HG02885 (cell line): Measurements from ENCODE around the gene SIX5.

ENCODE experiments used
- ATAC-seq: cut with Tn5 transposase; IDR thresholded peaks from one replicate; pipeline ENCODE4 v1.9.1; 2021; ENCODE audit warnings: mild to moderate bottlenecking; ENCODE audit not compliant: unreplicated experiment, poor library complexity

SIX5 gene

DNA sequence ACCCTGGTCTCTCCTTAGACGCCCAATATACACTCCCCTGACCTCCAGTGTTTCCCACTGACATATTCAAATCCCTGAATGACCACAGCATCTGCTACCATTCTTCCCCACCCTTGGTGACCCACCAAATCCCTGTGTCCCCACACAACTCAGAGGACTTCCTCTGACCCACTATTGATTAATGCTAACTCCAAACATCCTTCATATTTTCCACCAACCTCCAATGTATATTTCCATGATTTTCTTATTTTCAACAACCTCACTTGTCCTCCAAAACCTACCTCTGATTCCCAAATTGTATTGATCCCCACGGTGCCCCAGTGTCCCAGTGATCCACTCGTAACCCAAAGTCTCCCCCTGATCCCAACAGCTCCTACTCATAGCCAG is 24.1 kb upstream of the SIX5 start:
- ATAC-seq = no peak

DNA sequence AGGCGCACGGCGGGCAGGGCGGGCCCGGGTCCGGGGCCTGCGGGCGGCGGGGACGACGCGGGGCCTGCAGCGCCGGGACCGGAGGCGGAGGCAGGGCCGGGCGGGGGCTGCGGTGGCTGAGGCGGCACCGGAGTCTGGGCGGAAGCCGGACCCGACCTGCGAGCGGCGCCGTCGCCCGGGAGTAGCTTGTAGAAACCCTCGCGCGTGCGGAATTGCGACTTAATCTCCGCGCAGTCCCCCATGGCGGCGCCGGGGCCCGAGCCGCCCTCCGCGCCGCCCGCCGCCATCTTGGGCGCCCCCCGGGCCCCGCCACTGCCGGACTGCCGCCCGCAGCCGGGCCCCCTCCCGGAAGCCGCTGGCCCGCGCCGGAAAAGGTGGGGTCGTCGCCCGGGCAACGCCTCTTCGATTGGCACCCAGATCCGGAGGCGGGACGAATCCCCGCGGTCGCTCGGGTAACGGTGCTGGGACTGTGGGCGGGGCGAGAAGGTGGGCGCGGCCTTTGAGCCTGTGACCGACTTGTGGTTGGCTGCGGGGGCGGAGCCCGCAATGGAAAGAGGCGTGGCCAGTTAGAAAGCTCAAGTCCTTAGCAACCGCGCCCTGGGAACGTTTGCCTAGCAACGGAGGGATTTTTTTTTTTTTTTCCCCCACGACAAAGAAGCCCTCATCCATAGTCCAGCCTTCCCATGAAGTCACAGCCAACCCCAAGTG is 23.6 kb upstream of the SIX5 start, which contains the start of gene DMWD:
Gene DMWD (minus strand): TSS at position 376 of the 708 bp plus-strand sequence. CDS start 89 bp downstream, at position 287.
- peak; percentile 92 for ATAC-seq

DNA sequence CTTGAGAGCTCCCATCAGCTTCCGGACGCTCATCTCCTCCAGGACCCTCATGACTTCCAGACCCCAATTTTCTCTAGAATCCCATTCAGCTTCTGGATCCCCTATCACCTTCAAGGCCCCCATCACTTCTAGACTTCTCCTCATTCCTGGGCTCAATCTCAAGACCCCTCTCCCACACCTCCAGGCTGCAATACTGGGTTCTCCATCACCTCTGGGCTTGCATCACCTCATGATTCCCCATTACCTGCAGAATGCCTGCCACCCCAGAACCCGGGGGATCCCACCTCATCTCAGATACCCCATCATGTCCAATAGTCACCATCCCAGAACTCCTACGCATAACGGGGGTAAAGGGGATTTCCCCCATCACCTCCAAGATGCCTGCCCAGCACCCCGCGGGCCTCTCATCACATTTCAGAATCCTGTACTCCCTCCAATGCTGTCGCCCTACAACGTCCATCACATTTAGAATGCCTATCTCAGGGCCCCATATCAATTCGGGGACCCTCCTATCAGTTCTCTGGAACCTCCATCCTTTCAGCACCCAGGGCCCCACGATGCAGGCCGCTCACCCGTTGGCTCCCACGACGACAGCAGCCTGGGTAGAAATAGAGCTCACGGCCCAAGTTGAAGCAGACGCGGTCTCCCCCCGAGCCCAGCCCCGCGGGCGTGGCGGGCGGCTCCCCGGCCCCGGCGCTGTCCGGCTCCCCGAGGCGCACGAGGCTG is 22.9 kb upstream of the SIX5 start:
- ATAC-seq = no peak

DNA sequence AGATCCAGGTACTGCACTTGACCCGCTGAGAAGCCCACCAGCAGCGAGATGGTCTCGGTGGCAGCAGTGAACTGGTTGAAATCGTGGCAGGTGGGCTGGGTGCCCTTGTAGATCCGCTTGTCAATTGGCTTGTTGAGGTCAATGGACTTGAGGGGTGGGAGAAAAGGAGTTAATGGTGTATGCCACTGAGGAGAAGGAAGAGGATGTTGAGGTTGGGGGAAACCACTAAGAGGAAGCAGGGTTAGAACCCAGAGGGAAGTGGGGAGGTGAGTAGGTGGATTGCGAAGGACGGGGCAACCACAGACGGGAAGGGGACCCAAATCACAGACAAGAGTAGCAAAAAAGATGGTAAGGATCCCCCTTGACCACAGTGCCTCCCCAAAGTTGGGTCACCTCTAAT is 21.9 kb upstream of the SIX5 start:
- ATAC-seq = no peak

DNA sequence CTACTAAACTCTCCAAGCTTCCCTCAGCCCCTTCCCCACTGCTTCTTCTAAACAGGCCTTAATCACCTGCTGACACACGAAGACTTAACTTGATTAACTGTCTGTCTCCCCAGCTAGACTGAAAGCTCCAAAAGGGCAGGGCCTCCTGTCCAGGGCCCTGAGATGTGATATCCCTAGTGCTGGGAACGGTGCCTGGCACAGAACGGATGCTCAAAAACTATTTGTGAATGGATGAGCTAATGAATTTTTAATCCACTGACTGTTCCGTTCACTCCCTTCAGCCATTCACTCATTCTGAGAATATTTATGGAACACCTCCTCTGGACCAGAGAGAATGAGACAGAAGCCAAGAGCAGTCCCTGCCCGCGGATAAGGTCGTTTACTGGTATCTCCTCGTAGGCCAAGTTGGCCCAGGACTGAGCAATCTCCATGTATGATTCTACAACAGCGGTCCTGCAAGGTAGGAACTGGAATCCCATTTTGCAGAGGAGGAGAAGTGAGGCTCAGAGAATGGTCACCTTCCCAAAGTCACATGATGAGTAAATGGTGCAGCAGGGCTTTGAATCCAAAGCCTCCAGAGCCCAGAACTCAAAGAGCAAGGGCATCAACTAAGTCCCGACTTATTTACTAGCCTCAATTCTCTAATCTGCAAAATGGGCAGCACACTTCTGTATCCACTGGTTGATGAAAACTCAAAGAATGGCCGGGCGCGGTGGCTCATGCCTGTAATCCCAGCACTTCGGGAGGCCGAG is 20.2 kb upstream of the SIX5 start:
- no peak for ATAC-seq

DNA sequence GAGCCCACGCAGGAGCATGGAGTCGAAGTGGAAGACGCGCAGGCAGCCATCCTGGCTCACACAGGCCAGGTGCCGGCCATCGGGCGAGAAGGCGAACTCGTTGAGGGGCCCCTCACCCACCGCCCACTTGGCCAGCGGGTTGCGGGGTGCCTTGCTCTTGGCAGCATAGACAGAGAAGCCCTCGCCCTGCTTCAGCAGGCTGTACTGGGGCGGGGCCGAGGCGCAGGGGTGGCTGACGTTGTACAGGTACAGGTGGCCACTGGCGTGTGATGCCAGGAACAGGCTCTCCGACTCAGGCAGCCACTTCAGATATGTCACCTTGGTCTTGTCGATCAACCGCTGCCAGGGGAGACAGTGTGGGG is 17.5 kb upstream of the SIX5 start:
- ATAC-seq = no peak

DNA sequence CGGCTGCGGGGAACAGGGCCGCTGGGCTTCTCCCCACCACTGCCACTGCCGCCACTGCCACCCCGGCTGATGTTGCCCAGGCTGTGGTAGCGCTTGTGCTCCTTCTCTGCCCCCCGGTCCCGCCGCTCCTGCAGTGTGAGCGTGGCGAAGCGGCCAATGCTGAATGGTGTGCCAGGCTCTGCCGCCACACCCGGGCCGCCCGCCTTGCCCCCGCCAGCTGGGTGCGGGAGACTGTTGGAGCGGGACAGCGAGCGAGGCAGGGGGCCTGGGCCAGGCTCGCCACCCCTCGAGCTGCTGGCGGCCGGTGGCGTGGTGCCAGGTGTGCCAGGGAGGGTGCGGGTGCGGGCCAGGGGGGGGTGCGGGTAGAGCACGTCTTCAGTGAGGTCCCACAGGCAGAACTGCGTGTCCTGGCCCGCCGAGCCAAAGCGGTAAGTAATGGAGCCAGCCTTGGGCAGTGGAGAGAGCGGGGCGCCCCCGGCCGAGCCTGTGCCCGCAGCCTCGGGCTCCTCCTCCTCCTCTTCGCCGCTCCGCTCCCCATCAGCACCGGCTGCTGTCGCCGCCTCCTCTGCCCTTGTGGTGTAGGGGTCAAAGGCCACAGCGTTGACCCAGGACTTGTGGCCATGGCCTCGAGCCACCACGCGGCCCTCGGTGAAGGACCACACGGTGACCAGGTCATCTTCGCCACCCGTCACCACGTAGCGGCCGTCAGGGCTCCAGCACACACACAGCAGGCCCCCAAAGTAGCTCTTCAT is 16.9 kb upstream of the SIX5 start:
- no peak for ATAC-seq

DNA sequence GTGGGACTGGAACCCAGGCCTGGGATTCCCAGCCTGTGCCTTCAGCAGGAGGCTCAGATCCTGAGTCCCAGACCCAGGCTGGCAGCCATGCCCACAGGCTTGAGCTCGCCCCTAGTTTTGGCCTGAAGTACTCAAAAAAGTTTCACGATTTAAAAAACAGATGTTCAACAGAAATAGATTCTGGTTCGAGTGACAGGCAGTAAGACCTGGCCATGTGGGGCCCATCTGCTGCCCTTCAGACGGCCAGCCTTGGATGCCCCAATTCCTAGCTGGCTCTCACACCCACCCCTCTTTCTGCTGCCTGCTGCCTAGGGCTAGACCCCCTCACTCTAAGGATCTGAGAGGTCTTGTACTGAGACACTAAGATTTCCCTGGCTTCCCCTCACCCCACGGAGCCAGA is 16.0 kb upstream of the SIX5 start:
- ATAC-seq = no peak

DNA sequence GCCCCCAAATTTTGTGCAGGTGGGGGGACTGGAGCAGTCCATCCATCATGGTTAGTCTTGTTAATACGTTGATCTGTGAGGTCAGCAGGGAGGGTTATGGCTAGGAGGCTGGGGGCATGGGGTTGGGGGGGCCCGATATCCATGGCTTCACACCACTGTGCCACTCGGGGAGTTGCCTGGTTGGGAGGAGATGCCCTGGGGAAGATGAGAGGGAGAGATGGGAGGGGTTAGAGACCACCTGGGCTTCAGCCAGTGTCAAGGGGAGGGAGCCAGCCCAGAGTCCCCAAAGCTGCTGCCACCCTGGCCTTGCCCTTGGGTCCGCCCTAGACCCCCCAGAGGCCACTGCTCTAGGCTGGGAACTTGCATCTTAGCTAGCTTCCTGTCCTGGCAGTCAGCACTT is 15.0 kb upstream of the SIX5 start:
- ATAC-seq = no peak

DNA sequence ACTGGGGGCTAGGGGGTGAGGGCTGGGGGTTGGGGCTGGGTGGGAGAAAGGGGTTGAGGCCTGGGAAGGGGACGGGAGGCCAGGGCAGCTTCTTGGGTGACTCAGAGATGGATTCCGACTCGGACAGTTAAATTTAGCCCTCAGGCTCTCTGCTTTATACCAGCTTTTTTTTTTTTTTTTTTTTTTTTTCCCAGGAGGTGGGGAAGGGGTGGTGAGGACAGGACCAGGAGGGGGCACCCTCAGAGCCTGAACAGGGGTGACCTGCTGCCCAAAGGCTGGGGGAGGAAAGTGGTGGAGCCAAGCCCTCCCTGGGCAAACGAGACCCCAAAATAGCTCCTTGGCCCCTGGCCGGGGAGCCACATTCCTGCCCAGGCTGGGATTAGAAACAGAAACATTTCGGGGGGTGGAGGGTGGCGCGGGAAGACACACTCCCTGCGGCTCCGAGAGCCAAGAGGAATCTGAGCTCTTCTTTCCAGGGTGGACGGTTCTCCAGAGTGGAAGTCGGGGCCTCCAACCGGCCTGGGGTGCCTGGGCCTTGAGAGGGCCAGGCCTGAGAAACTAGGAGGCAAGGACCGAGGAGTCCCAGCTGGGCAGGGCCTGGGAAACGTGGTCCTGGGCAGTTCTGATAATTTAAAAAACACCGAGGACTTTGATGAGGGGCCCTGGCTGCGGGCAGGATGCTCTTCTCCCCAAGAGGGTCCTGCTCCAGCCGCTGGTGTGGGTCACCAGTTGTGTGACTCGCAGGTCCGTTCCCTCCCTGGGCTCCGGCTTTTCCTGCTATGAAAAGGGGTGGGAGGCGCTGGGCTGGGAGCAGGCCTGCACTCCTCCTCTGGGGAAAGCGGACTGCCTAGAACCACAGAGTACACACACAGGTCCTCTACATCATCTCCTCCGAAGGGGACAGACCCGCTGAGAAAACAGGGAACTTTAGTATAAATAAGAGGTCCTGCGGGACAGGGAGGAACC is 14.1 kb upstream of the SIX5 start:
- no peak for ATAC-seq

DNA sequence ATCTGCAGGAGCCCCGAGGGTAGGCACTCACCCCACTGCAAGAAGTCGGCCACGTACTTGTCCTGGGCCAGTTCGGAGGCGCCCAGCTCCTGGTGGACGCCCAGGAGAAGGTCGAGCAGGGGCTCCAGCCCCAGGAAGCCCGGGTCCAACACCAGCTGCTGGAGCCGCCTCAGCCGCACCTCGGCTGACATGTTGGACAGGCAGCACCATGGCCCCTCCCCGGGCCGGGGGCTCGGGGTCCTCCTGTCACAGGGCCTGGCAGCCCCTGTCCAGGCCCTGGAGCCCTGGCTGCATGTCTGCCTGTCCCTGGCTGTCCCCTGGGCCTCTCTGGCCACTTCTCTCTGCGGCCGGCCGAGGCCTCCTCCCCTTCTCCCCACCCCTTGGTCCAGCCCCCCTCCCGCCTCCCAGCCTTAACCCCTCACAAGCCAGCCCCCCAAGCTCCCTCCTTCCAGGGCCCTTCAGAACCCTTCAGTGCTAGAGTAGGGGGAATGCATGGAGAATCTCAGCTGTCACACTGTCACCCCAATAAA is 13.2 kb upstream of the SIX5 start, which contains the start of gene DMPK:
Gene DMPK (minus strand): TSS at position 329 of the 530 bp plus-strand sequence. CDS start 138 bp downstream, at position 191.
- ATAC-seq = no peak

DNA sequence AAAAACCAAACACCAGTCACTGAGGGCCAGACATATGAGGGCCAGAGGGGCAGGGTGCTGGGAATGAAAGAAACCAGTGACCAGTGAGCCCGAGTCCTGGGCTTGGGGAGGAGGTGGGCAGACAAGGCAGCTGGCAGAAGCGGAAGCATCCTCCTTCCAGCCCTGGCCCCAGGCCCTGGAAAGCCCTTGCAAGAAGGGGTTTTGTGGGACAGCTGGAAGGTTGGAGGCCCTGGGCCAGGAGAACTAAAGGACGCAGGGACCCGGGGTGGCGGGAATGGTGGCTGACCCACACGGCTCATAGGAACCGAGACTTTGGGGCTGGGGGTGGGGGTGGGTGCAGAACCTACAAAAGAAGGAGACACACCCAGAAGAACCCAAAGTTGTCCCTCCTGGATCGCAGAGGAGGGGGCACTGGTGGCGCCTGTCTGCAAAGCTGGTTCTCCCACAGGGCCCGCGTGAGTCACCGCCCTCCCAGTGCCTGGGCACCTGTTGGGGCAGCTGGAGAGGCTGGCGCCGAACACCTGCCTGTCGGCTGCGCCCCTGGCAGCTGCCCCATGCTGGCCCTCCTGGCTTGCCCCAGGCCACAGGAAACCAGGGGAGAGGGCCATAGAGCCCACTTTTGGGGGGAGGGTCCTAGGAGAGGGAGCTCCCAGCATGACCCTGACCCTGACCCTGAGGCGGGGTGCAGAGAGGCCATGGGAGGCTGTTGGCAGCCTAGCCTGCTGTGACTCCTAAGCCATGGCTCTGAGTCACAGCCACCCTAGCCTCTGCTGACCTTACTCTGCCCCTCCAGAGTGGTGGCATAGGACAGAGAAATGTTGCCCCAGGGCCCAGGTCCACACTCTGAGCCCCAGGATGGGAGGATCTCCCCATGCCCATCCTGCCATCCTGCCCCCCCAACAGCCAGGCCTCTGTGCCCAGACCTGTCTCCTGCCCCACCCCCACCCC is 12.4 kb upstream of the SIX5 start:
- no peak for ATAC-seq

DNA sequence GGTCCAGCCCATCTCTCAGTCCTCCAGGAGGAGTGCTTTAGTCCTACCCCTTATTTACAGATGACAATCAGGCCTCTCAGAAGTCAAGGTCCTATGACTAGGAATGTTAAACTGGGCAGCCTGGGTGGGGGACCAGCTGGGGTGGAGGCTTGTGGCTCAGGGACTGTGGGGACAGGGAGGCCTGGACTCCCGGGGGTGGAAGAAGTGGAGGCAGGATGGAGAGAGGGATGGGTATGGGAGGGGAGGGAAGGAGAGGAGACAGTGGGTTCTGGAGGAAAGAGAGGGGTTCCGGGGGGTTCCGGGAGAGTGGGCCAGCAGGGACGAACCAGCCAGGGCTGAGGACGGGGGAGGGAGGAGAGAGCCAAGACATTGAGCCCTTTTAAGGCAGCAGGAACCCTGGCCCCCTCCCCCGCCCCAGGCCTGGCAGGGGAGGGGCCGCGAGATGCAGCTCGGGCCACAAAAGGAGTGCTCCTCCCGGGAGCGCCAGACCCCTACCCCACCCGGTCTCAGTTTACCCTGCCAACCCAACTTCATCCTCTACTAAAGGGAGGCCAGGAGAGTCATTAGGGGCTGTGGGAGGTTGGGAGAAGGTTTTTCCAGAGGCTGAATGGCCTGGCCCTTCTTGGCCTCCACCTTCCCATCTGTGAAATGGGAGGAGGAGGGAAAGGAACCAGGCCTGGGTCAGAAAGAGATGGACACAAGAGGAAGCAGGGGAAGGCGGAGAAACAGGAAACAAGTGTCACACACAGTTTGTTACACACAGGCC is 11.6 kb upstream of the SIX5 start:
- ATAC-seq = no peak

DNA sequence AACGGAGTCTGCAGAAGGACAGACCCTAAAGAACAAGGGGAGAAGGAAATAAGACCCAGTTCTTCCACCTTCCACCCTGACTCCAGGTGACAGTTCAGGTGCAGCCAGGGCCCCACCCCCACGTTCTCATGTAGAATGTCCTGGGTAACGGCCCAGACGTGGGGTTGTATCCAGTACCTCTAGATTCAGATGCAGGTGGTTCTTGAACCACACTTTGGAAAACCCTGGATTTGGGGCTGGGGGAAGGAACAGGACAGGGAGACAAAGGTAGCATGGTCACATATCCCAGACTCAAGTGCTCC is 11.0 kb upstream of the SIX5 start:
- ATAC-seq = no peak

DNA sequence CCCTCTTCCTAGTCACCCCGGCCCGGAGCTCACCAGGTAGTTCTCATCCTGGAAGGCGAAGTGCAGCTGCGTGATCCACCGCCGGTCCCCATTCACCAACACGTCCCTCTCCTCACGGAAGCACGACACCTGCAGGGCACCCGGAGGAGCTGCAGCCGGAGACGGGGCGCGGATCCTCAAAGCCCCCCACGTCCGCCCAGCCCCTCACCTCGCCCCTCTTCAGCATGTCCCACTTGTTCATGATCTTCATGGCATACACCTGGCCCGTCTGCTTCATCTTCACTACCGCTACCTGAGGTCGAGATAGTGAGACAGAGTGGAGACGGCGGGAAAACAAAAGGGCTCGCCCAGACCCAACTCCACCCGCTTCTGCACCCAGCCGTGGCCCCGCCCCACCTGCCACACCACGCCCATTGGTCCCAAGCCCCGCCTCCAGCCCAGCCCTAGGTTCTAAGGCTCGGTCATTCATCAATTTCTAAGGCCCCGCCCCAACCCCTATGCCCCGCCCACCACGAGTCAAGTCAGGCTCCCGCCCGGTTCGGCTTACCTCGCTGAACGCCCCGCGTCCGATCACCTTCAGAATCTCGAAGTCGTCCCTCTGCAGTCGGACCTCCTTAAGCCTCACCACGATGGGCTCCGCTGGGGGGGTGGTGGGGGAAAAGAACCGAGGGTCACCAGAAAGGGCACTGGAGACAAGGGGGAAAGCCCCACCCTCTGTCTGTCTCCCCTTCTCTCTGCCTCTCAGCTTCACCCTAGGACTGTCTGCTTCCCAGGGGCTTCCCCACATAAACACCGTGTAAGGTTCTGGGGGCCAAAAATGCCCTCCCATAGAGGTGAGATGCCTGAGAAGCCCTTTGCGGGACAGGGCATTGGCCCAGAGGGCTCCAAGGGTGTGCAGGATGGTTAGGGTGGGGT is 10.4 kb upstream of the SIX5 start:
- peak; percentile 86 for ATAC-seq

DNA sequence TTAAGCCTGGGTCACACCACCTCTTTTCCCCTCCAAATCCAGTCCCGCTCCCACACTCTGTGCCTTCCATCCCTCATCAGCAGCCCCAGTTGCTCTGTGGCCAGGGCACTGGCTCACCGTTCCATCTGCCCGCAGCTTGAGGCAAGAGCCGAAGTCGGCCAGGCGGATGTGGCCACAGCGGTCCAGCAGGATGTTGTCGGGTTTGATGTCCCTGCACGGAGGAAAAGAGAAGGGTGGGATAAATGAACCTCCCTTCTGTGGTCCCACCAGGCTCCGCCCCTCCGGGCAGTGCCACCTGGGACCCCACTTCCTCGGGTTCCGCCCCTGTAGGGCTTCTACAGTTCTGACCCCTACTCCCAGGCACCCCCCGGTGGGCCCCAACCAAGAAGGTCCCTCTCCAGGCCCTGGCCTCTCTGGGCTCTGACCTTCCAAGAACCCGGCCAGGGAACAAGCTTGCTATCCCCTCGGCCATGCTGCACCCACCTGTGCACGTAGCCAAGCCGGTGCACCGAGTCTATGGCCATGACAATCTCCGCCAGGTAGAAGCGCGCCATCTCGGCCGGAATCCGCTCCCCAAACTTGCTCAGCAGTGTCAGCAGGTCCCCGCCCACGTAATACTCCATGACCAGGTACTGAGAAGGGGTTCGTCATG is 9.1 kb upstream of the SIX5 start:
- ATAC-seq = no peak
